OCI-LY7 (cell line): ENCODE measurements around the gene HBA2.

Experiments
- EZH2phosphoT487 ChIP-seq: fragments of 200-600 bp; sonication (generic); IDR thresholded peaks from 2 replicates; pipeline ENCODE4 v1.6.1; 2018; ENCODE audit warnings: low read depth, borderline replicate concordance, mild to moderate bottlenecking, mixed run types, antibody characterized with exemption, low read length, moderate library complexity, mixed read lengths
- TF ChIP-seq, protein P1 (sequence below): fragments of 200-600 bp; sonication (generic); conservative IDR thresholded peaks from 2 replicates; pipeline ENCODE4 v1.5.1; 2014; ENCODE audit warnings: mild to moderate bottlenecking, antibody characterized with exemption, low read length, moderate library complexity, mixed read lengths

DNA sequence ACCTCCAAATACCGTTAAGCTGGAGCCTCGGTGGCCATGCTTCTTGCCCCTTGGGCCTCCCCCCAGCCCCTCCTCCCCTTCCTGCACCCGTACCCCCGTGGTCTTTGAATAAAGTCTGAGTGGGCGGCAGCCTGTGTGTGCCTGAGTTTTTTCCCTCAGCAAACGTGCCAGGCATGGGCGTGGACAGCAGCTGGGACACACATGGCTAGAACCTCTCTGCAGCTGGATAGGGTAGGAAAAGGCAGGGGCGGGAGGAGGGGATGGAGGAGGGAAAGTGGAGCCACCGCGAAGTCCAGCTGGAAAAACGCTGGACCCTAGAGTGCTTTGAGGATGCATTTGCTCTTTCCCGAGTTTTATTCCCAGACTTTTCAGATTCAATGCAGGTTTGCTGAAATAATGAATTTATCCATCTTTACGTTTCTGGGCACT lies 4.7 kb downstream of the HBA2 start:
- TF ChIP-seq, protein P1, sequence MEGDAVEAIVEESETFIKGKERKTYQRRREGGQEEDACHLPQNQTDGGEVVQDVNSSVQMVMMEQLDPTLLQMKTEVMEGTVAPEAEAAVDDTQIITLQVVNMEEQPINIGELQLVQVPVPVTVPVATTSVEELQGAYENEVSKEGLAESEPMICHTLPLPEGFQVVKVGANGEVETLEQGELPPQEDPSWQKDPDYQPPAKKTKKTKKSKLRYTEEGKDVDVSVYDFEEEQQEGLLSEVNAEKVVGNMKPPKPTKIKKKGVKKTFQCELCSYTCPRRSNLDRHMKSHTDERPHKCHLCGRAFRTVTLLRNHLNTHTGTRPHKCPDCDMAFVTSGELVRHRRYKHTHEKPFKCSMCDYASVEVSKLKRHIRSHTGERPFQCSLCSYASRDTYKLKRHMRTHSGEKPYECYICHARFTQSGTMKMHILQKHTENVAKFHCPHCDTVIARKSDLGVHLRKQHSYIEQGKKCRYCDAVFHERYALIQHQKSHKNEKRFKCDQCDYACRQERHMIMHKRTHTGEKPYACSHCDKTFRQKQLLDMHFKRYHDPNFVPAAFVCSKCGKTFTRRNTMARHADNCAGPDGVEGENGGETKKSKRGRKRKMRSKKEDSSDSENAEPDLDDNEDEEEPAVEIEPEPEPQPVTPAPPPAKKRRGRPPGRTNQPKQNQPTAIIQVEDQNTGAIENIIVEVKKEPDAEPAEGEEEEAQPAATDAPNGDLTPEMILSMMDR, result no peak
- no peak for TF ChIP-seq EZH2phosphoT487
